Measurements from ENCODE around the gene PRC1. TPM values are rescaled to one million over a fixed set of nuclear protein-coding genes. Genes with fewer than 3 reads are reported as not detected.
"Not testable (repeated sequence)": the region's sequence is repeated elsewhere in the genome, so short reads cannot be mapped to it uniquely, and the experiment has no call there.

The PRC1 gene
- total RNA-seq, 1 experiment from 2014 or later, result 500 TPM

- Histone ChIP-seq H3K9me3 (replicated peaks) (no peaks in the 10 kb centered on the region), H3K27ac (no peak overlapping the region), H3K27me3 (replicated peaks) (no peaks in the 10 kb centered on the region), H3K4me3 (no peak overlapping the region), H3K36me3 (peaks cover 30% of the 10 kb centered on the region), H3K4me1 (replicated peaks) (peaks cover 10% of the 10 kb centered on the region)
- no peak for DNase-seq (ENCODE audit: low read depth in 1 of 2, low spot score in 2 of 2)
Observed at GRCh38 chr15:91018158-91018557, 23.8 kb upstream of the PRC1 start.

DNA sequence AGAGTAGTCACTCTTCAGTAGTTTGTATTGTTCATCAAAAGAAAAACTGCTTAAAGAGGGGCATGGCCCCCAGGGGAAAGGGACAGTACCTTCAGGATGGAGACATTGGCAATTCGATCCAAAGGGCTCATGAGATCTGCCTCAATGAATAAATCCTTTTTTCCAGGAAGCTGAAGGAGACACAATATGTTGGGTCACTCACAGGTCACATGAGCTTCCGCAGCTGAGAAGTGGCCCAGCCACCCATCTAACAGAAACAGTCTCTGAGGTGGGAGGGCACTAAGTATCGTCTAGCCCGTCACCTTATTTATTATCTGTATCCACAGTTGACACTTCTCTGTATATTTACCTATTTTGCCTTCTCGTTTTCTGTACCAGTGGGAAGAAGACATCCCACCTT lies 23.4 kb upstream of the PRC1 start:
- H3K4me3 ChIP-seq, result no peak overlapping the region
- no peak for DNase-seq (ENCODE audit: low read depth in 1 of 2, low spot score in 2 of 2)
- H3K27me3 ChIP-seq (replicated peaks), result no peaks in the 10 kb centered on the region
- H3K36me3 ChIP-seq, result peaks cover 35% of the 10 kb centered on the region
- H3K27ac ChIP-seq, result no peak overlapping the region
- no peaks in the 10 kb centered on the region for H3K9me3 ChIP-seq (replicated peaks)
- peaks cover 6% of the 10 kb centered on the region for H3K4me1 ChIP-seq (replicated peaks)

DNA sequence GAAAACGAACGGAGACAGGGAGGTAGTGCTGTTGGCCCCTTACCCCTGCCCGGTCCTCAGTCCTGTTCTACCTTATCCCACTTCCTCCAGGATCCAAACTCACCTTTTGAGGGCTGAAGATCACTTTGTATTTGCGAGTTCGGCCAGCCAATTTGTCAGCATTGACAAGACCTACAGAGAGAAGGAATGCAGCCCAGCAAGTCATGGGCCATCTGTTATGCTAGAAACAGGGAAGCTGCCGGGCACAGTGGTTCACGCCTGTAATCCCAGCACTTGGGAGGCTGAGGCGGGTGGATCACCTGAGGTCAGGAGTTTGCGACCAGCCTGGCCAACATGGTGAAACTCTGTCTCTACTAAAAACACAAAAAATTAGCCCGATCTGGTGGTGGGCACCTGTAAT lies 19.4 kb upstream of the PRC1 start:
- not testable (repeated sequence) for H3K4me3 ChIP-seq; H3K9me3 ChIP-seq (replicated peaks); H3K27me3 ChIP-seq (replicated peaks); H3K4me1 ChIP-seq (replicated peaks); DNase-seq (ENCODE audit: low read depth in 1 of 2, low spot score in 2 of 2); H3K27ac ChIP-seq
- H3K36me3 ChIP-seq, result peaks cover 50% of the 10 kb centered on the region

DNA sequence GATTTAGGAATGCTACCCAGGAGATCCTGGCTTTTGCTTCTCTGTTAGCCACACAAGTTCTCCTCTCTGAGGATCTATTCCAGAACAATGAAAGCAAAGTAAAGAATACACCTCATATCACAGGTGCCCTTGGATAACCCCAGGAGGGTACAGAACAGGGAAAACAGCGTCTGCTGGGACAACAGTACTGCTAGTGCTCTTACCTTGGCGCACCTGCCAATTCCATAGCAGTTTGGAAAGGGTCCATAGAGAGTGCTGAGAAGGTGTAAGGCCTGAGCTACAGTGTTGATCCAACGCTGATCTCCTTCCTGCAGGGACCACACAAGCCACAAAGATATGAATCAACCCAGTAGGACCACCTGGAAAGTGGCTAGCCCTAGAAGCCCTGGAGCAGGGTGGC lies 12.9 kb upstream of the PRC1 start:
- Histone ChIP-seq H3K9me3 (replicated peaks) (no peaks in the 10 kb centered on the region), H3K4me1 (replicated peaks) (no peaks in the 10 kb centered on the region), H3K4me3 (no peak overlapping the region), H3K27me3 (replicated peaks) (no peaks in the 10 kb centered on the region), H3K36me3 (peaks cover 72% of the 10 kb centered on the region), H3K27ac (no peak overlapping the region)
- no peak for DNase-seq (ENCODE audit: low read depth in 1 of 2, low spot score in 2 of 2)

GRCh38 chr15:91001209-91001608 lies 6.9 kb upstream of the PRC1 start:
- Histone ChIP-seq H3K36me3 (peaks cover 76% of the 10 kb centered on the region), H3K4me1 (replicated peaks) (no peaks in the 10 kb centered on the region), H3K9me3 (replicated peaks) (no peaks in the 10 kb centered on the region), H3K27me3 (replicated peaks) (no peaks in the 10 kb centered on the region), H3K4me3 (no peak overlapping the region), H3K27ac (no peak overlapping the region)
- DNase-seq (ENCODE audit: low read depth in 1 of 2, low spot score in 2 of 2), result no peak

- Histone ChIP-seq H3K27me3 (replicated peaks) (no peaks in the 10 kb centered on the region), H3K9me3 (replicated peaks) (no peaks in the 10 kb centered on the region), H3K4me3 (no peak overlapping the region), H3K36me3 (peaks cover 63% of the 10 kb centered on the region), H3K4me1 (replicated peaks) (peaks cover 8% of the 10 kb centered on the region), H3K27ac (no peak overlapping the region)
- no peak for DNase-seq (ENCODE audit: low read depth in 1 of 2, low spot score in 2 of 2)
Observed at GRCh38 chr15:90998737-90999136, 4.4 kb upstream of the PRC1 start.

- Histone ChIP-seq H3K27me3 (replicated peaks) (no peaks in the 10 kb centered on the region), H3K9me3 (replicated peaks) (no peaks in the 10 kb centered on the region), H3K4me1 (replicated peaks) (peaks cover 11% of the 10 kb centered on the region), H3K27ac (peak overlapping the region; percentile 99), H3K36me3 (peaks cover 41% of the 10 kb centered on the region), H3K4me3 (peak overlapping the region; percentile 95)
- DNase-seq (ENCODE audit: low read depth in 1 of 2, low spot score in 2 of 2), result no peak
Observed at GRCh38 chr15:90994059-90994416, 297 bp downstream of the PRC1 start.

GRCh38 chr15:90991587-90992285 lies 2.6 kb downstream of the PRC1 start:
- peaks cover 28% of the 10 kb centered on the region for H3K36me3 ChIP-seq
- H3K27me3 ChIP-seq (replicated peaks), result no peaks in the 10 kb centered on the region
- peak in 1 of 2 experiments; percentile 12 for DNase-seq (ENCODE audit: low read depth in 1 of 2, low spot score in 2 of 2)
- H3K27ac ChIP-seq, result no peak overlapping the region
- peaks cover 11% of the 10 kb centered on the region for H3K4me1 ChIP-seq (replicated peaks)
- H3K9me3 ChIP-seq (replicated peaks), result no peaks in the 10 kb centered on the region
- H3K4me3 ChIP-seq, result no peak overlapping the region

- Histone ChIP-seq H3K27ac (no peak overlapping the region), H3K9me3 (replicated peaks) (no peaks in the 10 kb centered on the region), H3K36me3 (peaks cover 33% of the 10 kb centered on the region), H3K4me3 (no peak overlapping the region), H3K4me1 (replicated peaks) (peaks cover 6% of the 10 kb centered on the region), H3K27me3 (replicated peaks) (no peaks in the 10 kb centered on the region)
- no peak for DNase-seq (ENCODE audit: low read depth in 1 of 2, low spot score in 2 of 2)
Observed at GRCh38 chr15:90990446-90990845, 3.9 kb downstream of the PRC1 start.

DNA sequence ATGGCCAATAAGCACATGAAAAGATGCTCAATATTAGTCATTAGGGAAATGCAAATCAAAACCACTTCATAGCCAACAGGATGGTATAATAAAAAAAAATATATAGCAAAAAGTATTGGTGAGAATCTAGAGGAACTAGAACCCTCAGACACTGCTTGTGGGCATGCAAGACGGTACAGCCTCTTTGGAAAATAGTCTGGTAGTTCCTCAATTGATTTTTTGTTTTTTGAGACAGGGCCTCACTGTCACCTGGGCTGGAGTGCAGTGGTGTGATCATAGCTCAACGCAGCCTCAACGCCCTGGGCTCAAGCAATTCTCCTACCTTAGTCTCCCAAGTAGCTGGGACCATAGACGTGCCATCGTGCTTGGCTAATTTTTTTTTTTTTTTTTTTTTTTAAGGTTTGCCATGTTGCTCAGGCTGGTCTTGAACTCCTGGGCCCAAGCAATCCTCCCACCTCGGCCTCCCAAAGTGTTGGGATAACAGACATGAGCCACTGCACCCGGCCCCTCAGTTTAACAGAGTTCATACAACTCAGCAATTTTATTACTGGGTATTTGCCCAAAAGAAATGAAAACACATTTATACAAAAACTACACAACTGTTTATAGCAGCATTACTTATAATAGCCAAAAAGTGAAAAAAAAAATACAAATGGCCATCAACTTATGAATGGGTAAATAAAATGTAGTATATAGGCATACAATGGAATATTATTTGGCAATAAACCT lies 5.1 kb downstream of the PRC1 start:
- no peak overlapping the region for H3K27ac ChIP-seq
- 0 out of 2 replicates have a peak, but pooled peaks cover 3% of the 10 kb centered on the region for H3K4me1 ChIP-seq (replicated peaks)
- H3K27me3 ChIP-seq (replicated peaks), result no peaks in the 10 kb centered on the region
- H3K36me3 ChIP-seq, result peaks cover 39% of the 10 kb centered on the region
- no peaks in the 10 kb centered on the region for H3K9me3 ChIP-seq (replicated peaks)
- no peak for DNase-seq (ENCODE audit: low read depth in 1 of 2, low spot score in 2 of 2)
- no peak overlapping the region for H3K4me3 ChIP-seq

DNA sequence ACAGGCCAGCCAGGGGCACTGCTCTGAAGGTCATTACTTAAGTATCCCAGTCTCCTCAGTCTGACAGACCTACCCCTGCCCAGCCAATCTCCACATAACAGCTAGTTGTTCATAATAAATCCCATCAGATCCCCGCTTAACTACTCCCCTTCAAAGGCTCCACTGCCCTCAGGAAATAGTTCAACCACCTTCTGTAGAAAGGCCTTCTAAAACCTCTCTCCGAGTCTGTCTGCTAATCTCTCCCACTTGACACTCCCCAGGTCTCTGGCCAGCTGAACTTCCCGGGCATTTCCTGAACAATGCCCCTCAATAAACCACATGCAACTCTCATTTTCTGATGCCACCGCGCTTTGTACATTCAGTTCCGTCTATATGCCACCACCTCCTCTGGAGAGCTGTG lies 6.0 kb downstream of the PRC1 start:
- no peak for DNase-seq (ENCODE audit: low read depth in 1 of 2, low spot score in 2 of 2)

GRCh38 chr15:90987561-90988141 lies 6.7 kb downstream of the PRC1 start:
- Histone ChIP-seq H3K9me3 (replicated peaks) (no peaks in the 10 kb centered on the region), H3K4me3 (no peak overlapping the region), H3K4me1 (replicated peaks) (0 out of 2 replicates have a peak, but pooled peaks cover 3% of the 10 kb centered on the region), H3K27ac (no peak overlapping the region), H3K36me3 (peaks cover 50% of the 10 kb centered on the region), H3K27me3 (replicated peaks) (no peaks in the 10 kb centered on the region)
- DNase-seq (ENCODE audit: low read depth in 1 of 2, low spot score in 2 of 2), result no peak

More for the DNA sequence above, 6.0 kb downstream of the PRC1 start:
- Histone ChIP-seq H3K4me3 (no peak overlapping the region), H3K4me1 (replicated peaks) (0 out of 2 replicates have a peak, but pooled peaks cover 3% of the 10 kb centered on the region), H3K27me3 (replicated peaks) (no peaks in the 10 kb centered on the region), H3K27ac (no peak overlapping the region), H3K36me3 (peaks cover 44% of the 10 kb centered on the region), H3K9me3 (replicated peaks) (no peaks in the 10 kb centered on the region)

- no peak overlapping the region for H3K4me3 ChIP-seq
- no peak for DNase-seq (ENCODE audit: low read depth in 1 of 2, low spot score in 2 of 2)
- no peak overlapping the region for H3K27ac ChIP-seq
Observed at GRCh38 chr15:90986790-90987507, 7.4 kb downstream of the PRC1 start.

GRCh38 chr15:90982135-90982534 lies 12.2 kb downstream of the PRC1 start:
- Histone ChIP-seq H3K9me3 (replicated peaks) (no peaks in the 10 kb centered on the region), H3K4me1 (replicated peaks) (no peaks in the 10 kb centered on the region), H3K36me3 (peaks cover 87% of the 10 kb centered on the region), H3K4me3 (no peak overlapping the region), H3K27ac (no peak overlapping the region), H3K27me3 (replicated peaks) (no peaks in the 10 kb centered on the region)
- no peak for DNase-seq (ENCODE audit: low read depth in 1 of 2, low spot score in 2 of 2)

More at GRCh38 chr15:90986790-90987507, 7.4 kb downstream of the PRC1 start:
- no peaks in the 10 kb centered on the region for H3K9me3 ChIP-seq (replicated peaks)
- no peaks in the 10 kb centered on the region for H3K27me3 ChIP-seq (replicated peaks)
- H3K4me1 ChIP-seq (replicated peaks), result no peaks in the 10 kb centered on the region
- peaks cover 53% of the 10 kb centered on the region for H3K36me3 ChIP-seq

Measured in SJSA1 (cell line).